GF-D8 (cell line): ENCODE results near the gene CHCHD10.
"Not testable (repeated sequence)": the region's sequence is repeated elsewhere in the genome, so short reads cannot be mapped to it uniquely, and the experiment has no call there.

ENCODE experiments used
- DNase-seq: peaks from one replicate; lab custom pipeline; 2025; lab: John Stamatoyannopoulos, UW

The CHCHD10 gene

GRCh38 chr22:23750367-23750713, 17.4 kb downstream of the CHCHD10 start:
- DNase-seq = no peak

DNA sequence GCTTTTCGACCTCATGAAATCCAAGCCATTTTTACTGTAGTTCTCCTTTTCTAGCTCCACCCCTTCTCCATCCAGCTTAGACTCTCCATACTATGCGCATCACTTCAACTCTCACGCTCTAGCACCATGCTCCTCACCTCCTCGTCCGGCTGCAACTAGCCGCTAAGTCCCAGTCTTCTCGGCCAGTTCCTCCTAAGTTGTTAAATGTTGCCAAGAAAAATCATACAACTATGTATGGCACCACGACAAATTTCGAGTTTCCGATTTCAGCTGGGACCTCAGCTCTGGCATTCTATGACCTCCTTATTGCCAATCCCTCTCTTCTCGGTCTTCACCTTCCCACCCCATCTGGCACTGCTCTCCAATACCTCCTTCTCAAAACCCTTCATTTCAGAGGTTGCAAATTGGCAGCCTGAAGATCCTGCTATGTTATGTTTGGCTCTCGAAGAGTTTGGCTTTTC, 17.9 kb downstream of the CHCHD10 start:
- DNase-seq = no peak

DNA sequence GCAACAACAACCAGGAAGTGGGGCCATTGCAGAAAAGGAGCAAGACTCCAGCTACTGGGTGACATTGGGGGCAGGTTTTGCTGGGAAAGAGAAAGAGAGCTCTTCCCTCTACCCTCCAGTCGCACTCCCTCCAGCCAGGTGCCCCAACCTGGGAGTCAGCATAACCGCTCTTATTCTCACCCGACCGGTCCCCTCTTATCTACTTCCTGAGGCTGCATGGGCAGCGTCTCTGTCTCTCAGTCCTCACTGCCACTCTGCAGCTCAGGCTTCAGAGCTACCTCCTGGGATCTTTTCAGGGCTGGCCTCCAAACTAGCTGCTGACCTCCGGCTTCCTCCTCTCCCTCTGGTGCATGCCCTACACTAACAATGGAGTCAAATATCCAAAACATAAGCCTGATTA, 22.0 kb downstream of the CHCHD10 start:
- no peak for DNase-seq

GRCh38 chr22:23744485-23744884, 23.3 kb downstream of the CHCHD10 start:
- no peak for DNase-seq

GRCh38 chr22:23744001-23744400, 23.8 kb downstream of the CHCHD10 start:
- DNase-seq = no peak

GRCh38 chr22:23743303-23743705, 24.5 kb downstream of the CHCHD10 start:
- DNase-seq = no peak

DNA sequence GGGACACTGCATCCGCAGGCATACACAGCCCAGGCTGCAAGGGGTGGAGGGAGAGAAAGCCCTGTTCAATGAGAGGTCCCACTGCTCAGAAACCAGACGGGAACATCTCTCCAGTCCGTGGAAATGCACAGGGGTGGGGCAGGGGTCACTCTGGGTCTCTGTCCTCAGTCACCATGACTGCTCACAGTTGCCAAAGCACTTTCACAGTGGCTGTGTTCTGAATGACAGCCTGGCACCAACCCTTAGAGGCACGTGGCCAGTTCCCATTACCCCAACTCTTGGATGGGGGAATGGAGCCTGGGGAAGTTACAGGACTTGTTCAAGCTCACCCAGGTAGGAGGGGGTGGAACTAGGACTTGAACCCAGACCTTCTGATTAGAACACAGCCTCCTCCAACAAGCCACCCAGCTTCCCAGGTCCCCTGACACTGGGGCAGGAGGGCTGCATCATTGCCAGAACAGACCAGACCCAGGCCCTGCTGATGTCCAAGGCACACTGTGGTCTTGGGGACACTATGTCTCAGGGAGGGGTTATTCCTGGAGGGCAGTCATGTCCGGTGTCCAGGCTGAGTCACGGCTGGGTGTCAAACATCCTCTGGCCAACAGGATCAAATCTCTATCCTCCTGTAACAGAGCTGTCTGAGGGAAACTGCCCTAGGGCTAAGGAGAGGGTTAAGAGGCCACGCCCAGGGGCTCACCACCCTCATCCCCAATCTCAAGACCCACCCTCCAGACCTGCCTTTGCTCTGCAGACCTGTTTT, 25.1 kb downstream of the CHCHD10 start:
- DNase-seq = no peak

- DNase-seq = no peak
Observed at GRCh38 chr22:23737696-23738095, 30.1 kb downstream of the CHCHD10 start.

DNA sequence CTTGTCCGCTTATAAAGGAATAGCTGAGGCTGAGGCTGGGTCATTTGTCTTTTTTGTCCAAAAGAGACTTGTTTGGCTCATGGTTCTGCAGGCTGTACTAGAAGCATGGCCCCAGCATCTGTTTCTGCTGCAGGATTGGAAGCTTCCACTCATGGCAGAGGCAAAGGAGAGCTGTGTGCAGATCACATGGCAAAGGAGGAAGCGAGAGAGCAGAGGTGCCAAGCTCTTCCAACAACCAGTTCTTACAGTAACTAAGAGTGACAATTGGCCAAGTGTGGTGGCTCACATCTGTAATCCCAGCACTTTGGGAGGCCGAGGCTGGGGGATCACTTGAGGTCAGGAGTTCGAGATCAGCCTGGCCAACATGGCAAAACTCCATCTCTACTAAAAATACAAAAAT, 39.7 kb downstream of the CHCHD10 start:
- not testable (repeated sequence) for DNase-seq

- no peak for DNase-seq
Observed at GRCh38 chr22:23722724-23723123, 45.0 kb downstream of the CHCHD10 start.

DNA sequence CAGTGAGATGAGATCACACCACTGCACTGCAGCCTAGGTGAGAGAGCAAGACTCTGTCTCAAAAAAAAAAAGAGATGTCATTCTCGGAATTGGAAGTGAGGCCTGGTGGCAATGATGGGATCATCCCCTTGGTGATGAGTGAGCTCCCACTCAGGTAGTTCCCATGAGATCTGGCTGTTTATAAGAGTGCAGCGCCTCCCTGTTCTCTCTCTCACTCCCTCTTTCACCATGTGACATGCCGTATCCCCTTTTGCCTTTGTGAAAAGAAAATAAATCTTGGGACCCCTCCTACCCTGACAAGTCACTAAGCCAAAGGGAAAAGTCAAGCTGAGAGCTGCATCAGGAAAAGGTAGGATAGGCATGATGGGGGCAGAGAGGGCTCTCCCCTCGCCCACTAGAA, 45.6 kb downstream of the CHCHD10 start:
- DNase-seq = no peak

DNA sequence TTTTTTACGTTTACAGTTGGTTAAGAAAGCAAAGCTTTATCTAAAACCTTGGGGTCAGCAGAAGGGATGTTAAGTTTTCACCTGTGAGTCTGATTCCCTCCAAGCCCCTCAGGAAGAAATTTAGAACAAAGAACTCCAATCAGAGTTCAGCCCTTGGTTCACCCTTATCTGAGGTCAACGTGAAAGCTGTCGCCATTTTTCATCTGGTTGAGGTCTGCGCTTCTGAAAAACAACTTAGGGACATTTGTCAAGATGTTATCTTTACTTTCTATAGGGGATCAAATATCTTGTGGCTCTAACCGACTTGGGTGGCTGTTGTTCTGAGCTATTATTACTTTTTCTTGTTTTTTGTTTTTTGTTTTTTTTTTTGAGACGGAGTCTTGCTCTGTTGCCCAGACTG, 46.9 kb downstream of the CHCHD10 start:
- DNase-seq = no peak

DNA sequence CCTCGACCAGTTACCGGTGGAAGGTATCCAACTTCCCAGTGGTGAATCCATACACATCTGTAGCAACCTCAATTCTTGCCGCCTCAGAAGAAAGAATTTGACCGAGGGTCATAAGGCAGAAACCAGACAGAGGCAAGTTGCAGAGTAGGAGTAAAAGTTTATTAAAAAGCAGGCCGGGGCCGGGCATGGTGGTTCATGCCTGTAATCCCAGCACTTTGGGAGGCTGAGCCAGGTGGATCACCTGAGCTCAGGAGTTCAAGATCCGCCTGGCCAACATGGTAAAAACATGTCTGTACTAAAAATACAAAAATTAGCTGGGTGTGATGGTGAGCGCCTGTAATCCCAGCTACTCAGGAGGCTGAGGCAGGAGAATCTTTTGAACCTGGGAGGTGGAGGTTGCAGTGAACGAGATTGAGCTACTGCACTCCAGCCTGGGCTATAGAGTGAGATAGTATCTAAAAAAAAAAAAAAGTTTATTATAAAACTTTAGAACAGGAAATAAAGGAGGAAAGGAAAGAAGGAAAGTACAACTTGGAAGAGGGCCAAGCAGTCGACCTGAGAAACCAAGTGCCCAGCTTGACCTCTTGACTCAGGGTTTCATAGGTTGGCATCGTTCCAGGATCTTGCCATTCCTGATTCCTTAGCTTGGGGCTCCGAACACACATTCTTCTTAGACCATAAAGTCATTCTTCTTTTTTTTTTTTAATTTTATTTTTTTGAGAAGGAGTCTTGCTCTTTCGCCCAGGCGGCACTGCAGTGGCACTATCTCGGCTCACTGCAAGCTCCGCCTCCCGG, 49.2 kb downstream of the CHCHD10 start:
- no peak for DNase-seq

GRCh38 chr22:23716811-23717801, 50.7 kb downstream of the CHCHD10 start:
- peak; percentile 57 for DNase-seq
